ENCODE data around the gene C5orf58. TPM values are rescaled to one million over a fixed set of nuclear protein-coding genes. Genes with fewer than 3 reads are reported as not detected.

C5orf58 gene
- total and polyA plus RNA-seq, 9 of the 15 experiments (the other 6 are each of a cell fraction or from before 2014, with no cell fraction given) = 1.5 to 7.6 (median 5.3) TPM

- TF ChIP-seq, protein P1, sequence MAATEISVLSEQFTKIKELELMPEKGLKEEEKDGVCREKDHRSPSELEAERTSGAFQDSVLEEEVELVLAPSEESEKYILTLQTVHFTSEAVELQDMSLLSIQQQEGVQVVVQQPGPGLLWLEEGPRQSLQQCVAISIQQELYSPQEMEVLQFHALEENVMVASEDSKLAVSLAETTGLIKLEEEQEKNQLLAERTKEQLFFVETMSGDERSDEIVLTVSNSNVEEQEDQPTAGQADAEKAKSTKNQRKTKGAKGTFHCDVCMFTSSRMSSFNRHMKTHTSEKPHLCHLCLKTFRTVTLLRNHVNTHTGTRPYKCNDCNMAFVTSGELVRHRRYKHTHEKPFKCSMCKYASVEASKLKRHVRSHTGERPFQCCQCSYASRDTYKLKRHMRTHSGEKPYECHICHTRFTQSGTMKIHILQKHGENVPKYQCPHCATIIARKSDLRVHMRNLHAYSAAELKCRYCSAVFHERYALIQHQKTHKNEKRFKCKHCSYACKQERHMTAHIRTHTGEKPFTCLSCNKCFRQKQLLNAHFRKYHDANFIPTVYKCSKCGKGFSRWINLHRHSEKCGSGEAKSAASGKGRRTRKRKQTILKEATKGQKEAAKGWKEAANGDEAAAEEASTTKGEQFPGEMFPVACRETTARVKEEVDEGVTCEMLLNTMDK (IDR thresholded peaks at IDR 0.05; ENCODE audit: borderline replicate concordance, insufficient read depth, low read depth, low read length, poor library complexity, severe bottlenecking) = peak; percentile 46
- TF ChIP-seq GTF2F1 (IDR thresholded peaks at IDR 0.05; ENCODE audit: low read depth, low read length) (no peak), MLLT1 (IDR thresholded peaks at IDR 0.05) (no peak), REST (IDR thresholded peaks at IDR 0.05; ENCODE audit: borderline replicate concordance) (peak; percentile 65; the same call in 1 of the 2 replicates), REST (CRISPR knock-in tag; IDR thresholded peaks at IDR 0.05; ENCODE audit: low read depth) (no peak), TEAD4 (IDR thresholded peaks at IDR 0.05; ENCODE audit: low read length) (peak; percentile 73), TEAD4 (CRISPR knock-in tag; IDR thresholded peaks at IDR 0.05; ENCODE audit: borderline replicate concordance) (no peak), SMC3 (conservative IDR thresholded peaks at IDR 0.05; ENCODE audit: insufficient read depth, low read depth, low read length) (peak; percentile 59), KLF16 (IDR thresholded peaks at IDR 0.05) (0 out of 2 replicates have a peak, but pooled peaks have one; percentile 23)
- TF ChIP-seq, protein P2, sequence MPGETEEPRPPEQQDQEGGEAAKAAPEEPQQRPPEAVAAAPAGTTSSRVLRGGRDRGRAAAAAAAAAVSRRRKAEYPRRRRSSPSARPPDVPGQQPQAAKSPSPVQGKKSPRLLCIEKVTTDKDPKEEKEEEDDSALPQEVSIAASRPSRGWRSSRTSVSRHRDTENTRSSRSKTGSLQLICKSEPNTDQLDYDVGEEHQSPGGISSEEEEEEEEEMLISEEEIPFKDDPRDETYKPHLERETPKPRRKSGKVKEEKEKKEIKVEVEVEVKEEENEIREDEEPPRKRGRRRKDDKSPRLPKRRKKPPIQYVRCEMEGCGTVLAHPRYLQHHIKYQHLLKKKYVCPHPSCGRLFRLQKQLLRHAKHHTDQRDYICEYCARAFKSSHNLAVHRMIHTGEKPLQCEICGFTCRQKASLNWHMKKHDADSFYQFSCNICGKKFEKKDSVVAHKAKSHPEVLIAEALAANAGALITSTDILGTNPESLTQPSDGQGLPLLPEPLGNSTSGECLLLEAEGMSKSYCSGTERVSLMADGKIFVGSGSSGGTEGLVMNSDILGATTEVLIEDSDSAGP (CRISPR knock-in tag; IDR thresholded peaks at IDR 0.05) = no peak
- TF ChIP-seq, protein P3, sequence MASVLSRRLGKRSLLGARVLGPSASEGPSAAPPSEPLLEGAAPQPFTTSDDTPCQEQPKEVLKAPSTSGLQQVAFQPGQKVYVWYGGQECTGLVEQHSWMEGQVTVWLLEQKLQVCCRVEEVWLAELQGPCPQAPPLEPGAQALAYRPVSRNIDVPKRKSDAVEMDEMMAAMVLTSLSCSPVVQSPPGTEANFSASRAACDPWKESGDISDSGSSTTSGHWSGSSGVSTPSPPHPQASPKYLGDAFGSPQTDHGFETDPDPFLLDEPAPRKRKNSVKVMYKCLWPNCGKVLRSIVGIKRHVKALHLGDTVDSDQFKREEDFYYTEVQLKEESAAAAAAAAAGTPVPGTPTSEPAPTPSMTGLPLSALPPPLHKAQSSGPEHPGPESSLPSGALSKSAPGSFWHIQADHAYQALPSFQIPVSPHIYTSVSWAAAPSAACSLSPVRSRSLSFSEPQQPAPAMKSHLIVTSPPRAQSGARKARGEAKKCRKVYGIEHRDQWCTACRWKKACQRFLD (CRISPR knock-in tag; IDR thresholded peaks at IDR 0.05) = peak; percentile 63; the same call in 1 of the 2 replicates
Observed at GRCh38 chr5:170267431-170268152, 34.8 kb downstream of the C5orf58 start (continued).
